ENCODE measurements around the gene CRB1.

Gene CRB1

GRCh38 chr1:197304638-197305200, 36.7 kb downstream of the CRB1 start:
- Histone ChIP-seq H4K8ac (ENCODE audit: low read depth, low read length) (no peak overlapping the region), H3K36me3 (ENCODE audit: control insufficient read depth in 1 of 2, insufficient read depth in 2 of 2, low read length in 2 of 2) (no peaks in the 10 kb centered on the region), H3K4me1 (ENCODE audit: control insufficient read depth in 1 of 2, insufficient read depth in 2 of 2, low read length in 2 of 2) (no peaks in the 10 kb centered on the region), H2BK120ac (ENCODE audit: insufficient read depth, low read length, poor library complexity) (no peak overlapping the region), H2AK5ac (ENCODE audit: low read length) (no peak overlapping the region), H3K4ac (ENCODE audit: low read depth, low read length) (no peak overlapping the region), H3K14ac (ENCODE audit: low read length) (no peak overlapping the region), H3K4me2 (ENCODE audit: low read length) (no peak overlapping the region), H4K12ac (ENCODE audit: low read depth, low read length) (no peak overlapping the region), H3K23ac (ENCODE audit: low read length) (no peak overlapping the region), H2BK12ac (ENCODE audit: low read length) (no peak overlapping the region), H3K27ac (ENCODE audit: low read depth, low read length) (no peak overlapping the region), H4K91ac (ENCODE audit: low read depth, low read length) (no peak overlapping the region), H3K4me3 (ENCODE audit: low read depth, low read length) (no peak overlapping the region), H3K79me1 (ENCODE audit: low read length) (no peaks in the 10 kb centered on the region), H3K18ac (ENCODE audit: low read length) (no peak overlapping the region), H2AFZ (ENCODE audit: insufficient read depth, low read length, poor library complexity) (no peak overlapping the region), H3K9me3 (ENCODE audit: insufficient read depth, low read depth, low read length) (no peaks in the 10 kb centered on the region), H2BK5ac (ENCODE audit: low read depth, low read length, poor library complexity) (no peak overlapping the region), H3K9ac (ENCODE audit: low read length) (no peak overlapping the region), H3K27me3 (ENCODE audit: insufficient read depth, low read length) (no peaks in the 10 kb centered on the region), H3K79me2 (ENCODE audit: control insufficient read depth, insufficient read depth, low read length, poor library complexity) (no peaks in the 10 kb centered on the region)
- no peak for DNase-seq
- WGBS (ENCODE audit: extremely low coverage, insufficient coverage, insufficient read length) = no CpG with 5 or more reads among the region's 1 CpG

- Histone ChIP-seq H4K12ac (ENCODE audit: low read depth, low read length) (no peak overlapping the region), H3K23ac (ENCODE audit: low read length) (no peak overlapping the region), H3K36me3 (ENCODE audit: control insufficient read depth in 1 of 2, insufficient read depth in 2 of 2, low read length in 2 of 2) (no peaks in the 10 kb centered on the region), H2AK5ac (ENCODE audit: low read length) (no peak overlapping the region), H3K18ac (ENCODE audit: low read length) (no peak overlapping the region), H2BK5ac (ENCODE audit: low read depth, low read length, poor library complexity) (no peak overlapping the region), H3K79me2 (ENCODE audit: control insufficient read depth, insufficient read depth, low read length, poor library complexity) (no peaks in the 10 kb centered on the region), H3K14ac (ENCODE audit: low read length) (no peak overlapping the region), H3K4me1 (ENCODE audit: control insufficient read depth in 1 of 2, insufficient read depth in 2 of 2, low read length in 2 of 2) (no peaks in the 10 kb centered on the region), H3K4me3 (ENCODE audit: low read depth, low read length) (no peak overlapping the region), H4K8ac (ENCODE audit: low read depth, low read length) (no peak overlapping the region), H3K4ac (ENCODE audit: low read depth, low read length) (no peak overlapping the region), H3K27me3 (ENCODE audit: insufficient read depth, low read length) (no peaks in the 10 kb centered on the region), H2AFZ (ENCODE audit: insufficient read depth, low read length, poor library complexity) (no peak overlapping the region), H3K9me3 (ENCODE audit: insufficient read depth, low read depth, low read length) (no peaks in the 10 kb centered on the region), H3K4me2 (ENCODE audit: low read length) (no peak overlapping the region), H3K27ac (ENCODE audit: low read depth, low read length) (no peak overlapping the region), H3K9ac (ENCODE audit: low read length) (no peak overlapping the region), H4K91ac (ENCODE audit: low read depth, low read length) (no peak overlapping the region), H2BK120ac (ENCODE audit: insufficient read depth, low read length, poor library complexity) (no peak overlapping the region), H2BK12ac (ENCODE audit: low read length) (no peak overlapping the region), H3K79me1 (ENCODE audit: low read length) (no peaks in the 10 kb centered on the region)
- no peak for DNase-seq
- no CpG with 5 or more reads among the region's 2 CpGs for whole genome bisulfite sequencing (ENCODE audit: extremely low coverage, insufficient coverage, insufficient read length)
Measured at GRCh38 chr1:197305925-197306324, 37.9 kb downstream of the CRB1 start.

GRCh38 chr1:197306381-197307062, 38.5 kb downstream of the CRB1 start:
- no peak for DNase-seq
- H4K91ac ChIP-seq (ENCODE audit: low read depth, low read length) = no peak overlapping the region

GRCh38 chr1:197307136-197307535, 39.1 kb downstream of the CRB1 start:
- H2AK5ac ChIP-seq (ENCODE audit: low read length) = no peak overlapping the region
- H3K23ac ChIP-seq (ENCODE audit: low read length) = no peak overlapping the region
- no peak overlapping the region for H2BK12ac ChIP-seq (ENCODE audit: low read length)
- no peak overlapping the region for H3K27ac ChIP-seq (ENCODE audit: low read depth, low read length)
- no peak overlapping the region for H3K9ac ChIP-seq (ENCODE audit: low read length)
- no peaks in the 10 kb centered on the region for H3K27me3 ChIP-seq (ENCODE audit: insufficient read depth, low read length)
- no peak overlapping the region for H2BK120ac ChIP-seq (ENCODE audit: insufficient read depth, low read length, poor library complexity)
- H3K4me3 ChIP-seq (ENCODE audit: low read depth, low read length) = no peak overlapping the region
- H3K36me3 ChIP-seq (ENCODE audit: control insufficient read depth in 1 of 2, insufficient read depth in 2 of 2, low read length in 2 of 2) = no peaks in the 10 kb centered on the region
- H3K4me2 ChIP-seq (ENCODE audit: low read length) = no peak overlapping the region
- no peaks in the 10 kb centered on the region for H3K9me3 ChIP-seq (ENCODE audit: insufficient read depth, low read depth, low read length)
- H4K91ac ChIP-seq (ENCODE audit: low read depth, low read length) = no peak overlapping the region
- H3K14ac ChIP-seq (ENCODE audit: low read length) = no peak overlapping the region
- no peaks in the 10 kb centered on the region for H3K79me1 ChIP-seq (ENCODE audit: low read length)
- no peaks in the 10 kb centered on the region for H3K4me1 ChIP-seq (ENCODE audit: control insufficient read depth in 1 of 2, insufficient read depth in 2 of 2, low read length in 2 of 2)
- no peak overlapping the region for H3K4ac ChIP-seq (ENCODE audit: low read depth, low read length)
- H4K8ac ChIP-seq (ENCODE audit: low read depth, low read length) = no peak overlapping the region
- no peak overlapping the region for H3K18ac ChIP-seq (ENCODE audit: low read length)
- no peak for DNase-seq
- H2AFZ ChIP-seq (ENCODE audit: insufficient read depth, low read length, poor library complexity) = no peak overlapping the region
- H3K79me2 ChIP-seq (ENCODE audit: control insufficient read depth, insufficient read depth, low read length, poor library complexity) = no peaks in the 10 kb centered on the region
- no peak overlapping the region for H4K12ac ChIP-seq (ENCODE audit: low read depth, low read length)
- no peak overlapping the region for H2BK5ac ChIP-seq (ENCODE audit: low read depth, low read length, poor library complexity)

More at GRCh38 chr1:197306381-197307062, 38.5 kb downstream of the CRB1 start:
- no peak overlapping the region for H3K4ac ChIP-seq (ENCODE audit: low read depth, low read length)
- H3K79me1 ChIP-seq (ENCODE audit: low read length) = no peaks in the 10 kb centered on the region
- H4K12ac ChIP-seq (ENCODE audit: low read depth, low read length) = no peak overlapping the region
- no peak overlapping the region for H3K23ac ChIP-seq (ENCODE audit: low read length)
- H2BK12ac ChIP-seq (ENCODE audit: low read length) = no peak overlapping the region
- no peak overlapping the region for H3K14ac ChIP-seq (ENCODE audit: low read length)
- no peak overlapping the region for H2AFZ ChIP-seq (ENCODE audit: insufficient read depth, low read length, poor library complexity)
- H3K4me2 ChIP-seq (ENCODE audit: low read length) = no peak overlapping the region
- H3K27me3 ChIP-seq (ENCODE audit: insufficient read depth, low read length) = no peaks in the 10 kb centered on the region
- H3K36me3 ChIP-seq (ENCODE audit: control insufficient read depth in 1 of 2, insufficient read depth in 2 of 2, low read length in 2 of 2) = no peaks in the 10 kb centered on the region
- no peak overlapping the region for H3K27ac ChIP-seq (ENCODE audit: low read depth, low read length)
- H3K4me3 ChIP-seq (ENCODE audit: low read depth, low read length) = no peak overlapping the region
- no peaks in the 10 kb centered on the region for H3K4me1 ChIP-seq (ENCODE audit: control insufficient read depth in 1 of 2, insufficient read depth in 2 of 2, low read length in 2 of 2)
- H3K18ac ChIP-seq (ENCODE audit: low read length) = no peak overlapping the region
- H3K79me2 ChIP-seq (ENCODE audit: control insufficient read depth, insufficient read depth, low read length, poor library complexity) = no peaks in the 10 kb centered on the region
- no peak overlapping the region for H3K9ac ChIP-seq (ENCODE audit: low read length)
- H4K8ac ChIP-seq (ENCODE audit: low read depth, low read length) = no peak overlapping the region
- no peak overlapping the region for H2BK120ac ChIP-seq (ENCODE audit: insufficient read depth, low read length, poor library complexity)
- no peak overlapping the region for H2AK5ac ChIP-seq (ENCODE audit: low read length)
- no peak overlapping the region for H2BK5ac ChIP-seq (ENCODE audit: low read depth, low read length, poor library complexity)
- H3K9me3 ChIP-seq (ENCODE audit: insufficient read depth, low read depth, low read length) = no peaks in the 10 kb centered on the region
- WGBS (ENCODE audit: extremely low coverage, insufficient coverage, insufficient read length) = no CpG with 5 or more reads among the region's 2 CpGs
